ENCODE results near the gene ATG4D. TPM values are rescaled to one million over a fixed set of nuclear protein-coding genes. Genes with fewer than 3 reads are reported as not detected.

ATG4D gene
- total and polyA plus RNA-seq, 10 of the 15 experiments (the other 5 are each of a cell fraction or from before 2014, with no cell fraction given) = 0.39 to 28.7 (median 13.4) TPM

DNA sequence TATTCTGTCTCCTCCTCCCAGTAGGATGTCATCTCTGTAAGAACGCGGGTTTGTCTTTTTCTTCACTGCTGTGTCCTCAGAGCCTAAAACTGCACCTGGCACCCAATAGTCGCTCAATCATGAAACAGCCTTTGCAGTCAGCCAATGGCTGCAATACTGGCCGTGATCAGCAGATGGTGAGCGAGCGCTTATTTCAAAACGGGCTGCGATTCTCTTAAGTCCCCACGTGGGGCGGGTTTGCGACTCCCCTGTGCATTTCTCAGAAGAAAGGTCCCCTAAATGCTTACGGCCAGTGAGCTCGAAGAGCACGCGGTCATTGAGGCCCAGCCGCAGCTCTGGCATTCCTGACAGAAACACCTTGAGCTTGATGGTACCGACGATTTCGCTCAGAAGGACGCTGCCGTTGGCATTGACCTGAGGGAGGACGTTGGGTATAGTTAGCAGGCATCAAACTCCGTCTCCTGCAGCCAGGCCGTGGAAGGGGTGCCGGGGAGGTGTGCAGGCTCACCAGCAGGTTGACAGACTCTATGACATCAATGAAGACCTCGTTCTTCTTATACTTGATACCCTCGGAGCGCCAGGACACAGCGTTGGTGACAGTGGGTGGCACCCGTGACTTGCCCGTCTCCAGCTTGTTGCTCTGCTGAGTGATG lies 37.4 kb downstream of the ATG4D start (continued):
- TF ChIP-seq SUPT20H (IDR thresholded peaks at IDR 0.05; ENCODE audit: borderline replicate concordance, control insufficient read depth, low read depth, low read length) (no peak), MTA3 (IDR thresholded peaks at IDR 0.05; ENCODE audit: borderline replicate concordance, low read length) (no peak), TBL1XR1 (IDR thresholded peaks at IDR 0.05; ENCODE audit: low read depth, low read length) (no peak; the same call in 1 of the 2 replicates), STAT3 (IDR thresholded peaks at IDR 0.05; ENCODE audit: low read depth, low read length) (no peak), STAT1 (conservative IDR thresholded peaks at IDR 0.05) (no peak), CHD4 (IDR thresholded peaks at IDR 0.05) (no peak), TARDBP (IDR thresholded peaks at IDR 0.05; ENCODE audit: borderline replicate concordance) (no peak), CBX5 (IDR thresholded peaks at IDR 0.05; ENCODE audit: low read depth) (no peak), TAF1 (IDR thresholded peaks at IDR 0.05; ENCODE audit: borderline replicate concordance, low read depth, low read length) (no peak), SUZ12 (IDR thresholded peaks at IDR 0.05; ENCODE audit: unreplicated experiment) (no peak), NBN (IDR thresholded peaks at IDR 0.05) (peak; percentile 54; the same call in 1 of the 2 replicates), LARP7 (IDR thresholded peaks at IDR 0.05) (no peak; the same call in 1 of the 2 replicates), ZNF24 (IDR thresholded peaks at IDR 0.05) (no peak), HDAC6 (IDR thresholded peaks at IDR 0.05; ENCODE audit: unreplicated experiment) (no peak), CBX3 (IDR thresholded peaks at IDR 0.05; ENCODE audit: borderline replicate concordance, low read depth) (no peak), CEBPB (IDR thresholded peaks at IDR 0.05; ENCODE audit: borderline replicate concordance in 1 of 2, low read depth in 2 of 2, low read length in 2 of 2) (no peak), ZSCAN29 (IDR thresholded peaks at IDR 0.05) (no peak), CREM (IDR thresholded peaks at IDR 0.05; ENCODE audit: low read depth) (no peak), SREBF2 (IDR thresholded peaks at IDR 0.05; ENCODE audit: low read length) (no peak)
- TF ChIP-seq, protein P1, sequence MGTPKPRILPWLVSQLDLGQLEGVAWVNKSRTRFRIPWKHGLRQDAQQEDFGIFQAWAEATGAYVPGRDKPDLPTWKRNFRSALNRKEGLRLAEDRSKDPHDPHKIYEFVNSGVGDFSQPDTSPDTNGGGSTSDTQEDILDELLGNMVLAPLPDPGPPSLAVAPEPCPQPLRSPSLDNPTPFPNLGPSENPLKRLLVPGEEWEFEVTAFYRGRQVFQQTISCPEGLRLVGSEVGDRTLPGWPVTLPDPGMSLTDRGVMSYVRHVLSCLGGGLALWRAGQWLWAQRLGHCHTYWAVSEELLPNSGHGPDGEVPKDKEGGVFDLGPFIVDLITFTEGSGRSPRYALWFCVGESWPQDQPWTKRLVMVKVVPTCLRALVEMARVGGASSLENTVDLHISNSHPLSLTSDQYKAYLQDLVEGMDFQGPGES (IDR thresholded peaks at IDR 0.05) = no peak
- TF ChIP-seq, protein P2, sequence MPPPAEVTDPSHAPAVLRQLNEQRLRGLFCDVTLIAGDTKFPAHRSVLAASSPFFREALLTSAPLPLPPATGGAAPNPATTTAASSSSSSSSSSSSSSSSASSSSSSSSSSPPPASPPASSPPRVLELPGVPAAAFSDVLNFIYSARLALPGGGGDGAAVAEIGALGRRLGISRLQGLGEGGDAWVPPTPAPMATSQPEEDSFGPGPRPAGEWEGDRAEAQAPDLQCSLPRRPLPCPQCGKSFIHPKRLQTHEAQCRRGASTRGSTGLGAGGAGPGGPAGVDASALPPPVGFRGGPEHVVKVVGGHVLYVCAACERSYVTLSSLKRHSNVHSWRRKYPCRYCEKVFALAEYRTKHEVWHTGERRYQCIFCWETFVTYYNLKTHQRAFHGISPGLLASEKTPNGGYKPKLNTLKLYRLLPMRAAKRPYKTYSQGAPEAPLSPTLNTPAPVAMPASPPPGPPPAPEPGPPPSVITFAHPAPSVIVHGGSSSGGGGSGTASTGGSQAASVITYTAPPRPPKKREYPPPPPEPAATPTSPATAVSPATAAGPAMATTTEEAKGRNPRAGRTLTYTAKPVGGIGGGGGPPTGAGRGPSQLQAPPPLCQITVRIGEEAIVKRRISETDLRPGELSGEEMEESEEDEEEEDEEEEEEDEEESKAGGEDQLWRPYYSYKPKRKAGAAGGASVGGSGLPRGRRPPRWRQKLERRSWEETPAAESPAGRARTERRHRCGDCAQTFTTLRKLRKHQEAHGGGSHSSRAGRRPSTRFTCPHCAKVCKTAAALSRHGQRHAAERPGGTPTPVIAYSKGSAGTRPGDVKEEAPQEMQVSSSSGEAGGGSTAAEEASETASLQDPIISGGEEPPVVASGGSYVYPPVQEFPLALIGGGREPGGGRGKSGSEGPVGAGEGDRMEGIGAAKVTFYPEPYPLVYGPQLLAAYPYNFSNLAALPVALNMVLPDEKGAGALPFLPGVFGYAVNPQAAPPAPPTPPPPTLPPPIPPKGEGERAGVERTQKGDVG (CRISPR knock-in tag; IDR thresholded peaks at IDR 0.05) = no peak
- TF ChIP-seq, protein P3, sequence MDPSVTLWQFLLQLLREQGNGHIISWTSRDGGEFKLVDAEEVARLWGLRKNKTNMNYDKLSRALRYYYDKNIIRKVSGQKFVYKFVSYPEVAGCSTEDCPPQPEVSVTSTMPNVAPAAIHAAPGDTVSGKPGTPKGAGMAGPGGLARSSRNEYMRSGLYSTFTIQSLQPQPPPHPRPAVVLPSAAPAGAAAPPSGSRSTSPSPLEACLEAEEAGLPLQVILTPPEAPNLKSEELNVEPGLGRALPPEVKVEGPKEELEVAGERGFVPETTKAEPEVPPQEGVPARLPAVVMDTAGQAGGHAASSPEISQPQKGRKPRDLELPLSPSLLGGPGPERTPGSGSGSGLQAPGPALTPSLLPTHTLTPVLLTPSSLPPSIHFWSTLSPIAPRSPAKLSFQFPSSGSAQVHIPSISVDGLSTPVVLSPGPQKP (IDR thresholded peaks at IDR 0.05; ENCODE audit: low read depth, low read length) = no peak; the same call in 1 of the 2 replicates
- TF ChIP-seq, protein P4, sequence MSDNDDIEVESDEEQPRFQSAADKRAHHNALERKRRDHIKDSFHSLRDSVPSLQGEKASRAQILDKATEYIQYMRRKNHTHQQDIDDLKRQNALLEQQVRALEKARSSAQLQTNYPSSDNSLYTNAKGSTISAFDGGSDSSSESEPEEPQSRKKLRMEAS (IDR thresholded peaks at IDR 0.05; ENCODE audit: low read depth, low read length) = 0 out of 2 replicates have a peak, but pooled peaks have one; percentile 29
- TF ChIP-seq, protein P5, sequence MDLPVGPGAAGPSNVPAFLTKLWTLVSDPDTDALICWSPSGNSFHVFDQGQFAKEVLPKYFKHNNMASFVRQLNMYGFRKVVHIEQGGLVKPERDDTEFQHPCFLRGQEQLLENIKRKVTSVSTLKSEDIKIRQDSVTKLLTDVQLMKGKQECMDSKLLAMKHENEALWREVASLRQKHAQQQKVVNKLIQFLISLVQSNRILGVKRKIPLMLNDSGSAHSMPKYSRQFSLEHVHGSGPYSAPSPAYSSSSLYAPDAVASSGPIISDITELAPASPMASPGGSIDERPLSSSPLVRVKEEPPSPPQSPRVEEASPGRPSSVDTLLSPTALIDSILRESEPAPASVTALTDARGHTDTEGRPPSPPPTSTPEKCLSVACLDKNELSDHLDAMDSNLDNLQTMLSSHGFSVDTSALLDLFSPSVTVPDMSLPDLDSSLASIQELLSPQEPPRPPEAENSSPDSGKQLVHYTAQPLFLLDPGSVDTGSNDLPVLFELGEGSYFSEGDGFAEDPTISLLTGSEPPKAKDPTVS (IDR thresholded peaks at IDR 0.05; ENCODE audit: low read depth, low read length) = no peak
- TF ChIP-seq, protein P6, sequence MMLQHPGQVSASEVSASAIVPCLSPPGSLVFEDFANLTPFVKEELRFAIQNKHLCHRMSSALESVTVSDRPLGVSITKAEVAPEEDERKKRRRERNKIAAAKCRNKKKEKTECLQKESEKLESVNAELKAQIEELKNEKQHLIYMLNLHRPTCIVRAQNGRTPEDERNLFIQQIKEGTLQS (IDR thresholded peaks at IDR 0.05; ENCODE audit: borderline replicate concordance, extremely low read depth, low read depth, low read length) = 0 out of 2 replicates have a peak, but pooled peaks have one; percentile 57

All from GM12878 (cell line).